DOHH2 (cell line): ENCODE measurements around the gene PDE4A.
A peak's percentile ranks its signal among the peaks of the same experiment; 100 is the strongest.

Source experiments
- H3F3A ChIP-seq: fragments of 200-600 bp; sonication (generic), shearing (Covaris generic); 2 replicates; pipeline ENCODE4 v1.6.0; 2016; ENCODE audit warnings: antibody characterized with exemption, mild to moderate bottlenecking; ENCODE audit not compliant: control insufficient read depth, insufficient read depth
- H3K27ac ChIP-seq: fragments of 200-600 bp; sonication (generic); 2 replicates; pipeline ENCODE4 v1.5.1; 2014; ENCODE audit warnings: low read depth, mild to moderate bottlenecking, low read length, moderate library complexity
- H3K27me3 ChIP-seq: fragments of 200-600 bp; sonication (generic); 2 replicates; pipeline ENCODE4 v1.6.1; 2014; ENCODE audit warnings: mild to moderate bottlenecking, low read length, mixed read lengths; ENCODE audit not compliant: control insufficient read depth
- H3K36me3 ChIP-seq: fragments of 200-600 bp; sonication (generic); 2 replicates; pipeline ENCODE4 v1.6.1; 2014; ENCODE audit warnings: mild to moderate bottlenecking, low read length, moderate library complexity, mixed read lengths; ENCODE audit not compliant: control insufficient read depth
- H3K4me1 ChIP-seq: fragments of 200-600 bp; sonication (generic); 2 replicates; pipeline ENCODE4 v1.6.1; 2014; ENCODE audit warnings: mild to moderate bottlenecking, low read length, mixed read lengths; ENCODE audit not compliant: control insufficient read depth
- H3K4me2 ChIP-seq: fragments of 200-600 bp; sonication (generic); 2 replicates; pipeline ENCODE4 v1.6.0; 2014; ENCODE audit warnings: mild to moderate bottlenecking, low read length, moderate library complexity
- H3K4me3 ChIP-seq: fragments of 200-600 bp; sonication (generic); 2 replicates; pipeline ENCODE4 v1.5.1; 2014; ENCODE audit warnings: mild to moderate bottlenecking, low read length, mixed read lengths
- H3K79me2 ChIP-seq: fragments of 200-600 bp; sonication (generic); 2 replicates; pipeline ENCODE4 v1.6.1; 2014; ENCODE audit warnings: mild to moderate bottlenecking, low read length, mixed read lengths; ENCODE audit not compliant: control insufficient read depth
- H3K9me2 ChIP-seq: fragments of 200-600 bp; sonication (generic); replicated peaks from 2 replicates; pipeline ENCODE4 v1.6.1; 2014; ENCODE audit warnings: mild to moderate bottlenecking, low read length, mixed read lengths; ENCODE audit not compliant: control insufficient read depth
- H3K9me3 ChIP-seq: fragments of 200-600 bp; sonication (generic); 2 replicates; pipeline ENCODE4 v1.6.1; 2014; ENCODE audit warnings: antibody characterized with exemption, low read length, mixed read lengths; ENCODE audit not compliant: control insufficient read depth, insufficient read depth
- H4K20me1 ChIP-seq: fragments of 200-600 bp; sonication (generic); 2 replicates; pipeline ENCODE4 v1.6.0; 2014; ENCODE audit warnings: low read depth, mild to moderate bottlenecking, antibody characterized with exemption, low read length, moderate library complexity; ENCODE audit not compliant: control insufficient read depth, insufficient read depth
- CTCF ChIP-seq: fragments of 200-600 bp; sonication (generic); IDR thresholded peaks from one replicate; pipeline ENCODE4 v1.5.1; 2014; ENCODE audit warnings: antibody characterized with exemption, mild to moderate bottlenecking, low read depth, low read length; ENCODE audit not compliant: poor library complexity, severe bottlenecking
- EZH2phosphoT487 ChIP-seq: fragments of 200-600 bp; sonication (generic); IDR thresholded peaks from 2 replicates; pipeline ENCODE4 v1.6.1; 2017; ENCODE audit warnings: borderline replicate concordance, mild to moderate bottlenecking, antibody characterized with exemption, low read length, moderate library complexity, mixed read lengths

Gene PDE4A

GRCh38 chr19:10416083-10416379 is 4.3 kb upstream of the PDE4A start:
- H3K9me3 ChIP-seq = peaks cover 4% of the 10 kb centered on the region; the same call in 1 of the 2 replicates
- peak overlapping the region; percentile 88 for H3K4me3 ChIP-seq
- peak overlapping the region; percentile 90 for H3K27ac ChIP-seq
- H3K9me2 ChIP-seq = no peaks in the 10 kb centered on the region
- peaks cover 77% of the 10 kb centered on the region for H3K4me1 ChIP-seq
- peaks cover 44% of the 10 kb centered on the region for H3K36me3 ChIP-seq
- H3K4me2 ChIP-seq = peak overlapping the region; percentile 80
- peaks cover 49% of the 10 kb centered on the region for H3F3A ChIP-seq
- no peaks in the 10 kb centered on the region for H3K27me3 ChIP-seq
- peaks cover 57% of the 10 kb centered on the region for H3K79me2 ChIP-seq
- TF ChIP-seq EZH2phosphoT487 = no peak
- no peak for TF ChIP-seq CTCF
- H4K20me1 ChIP-seq = no peaks in the 10 kb centered on the region

- Histone ChIP-seq H3K27me3 (no peaks in the 10 kb centered on the region), H3F3A (peaks cover 44% of the 10 kb centered on the region), H3K36me3 (peaks cover 43% of the 10 kb centered on the region), H3K9me3 (peaks cover 4% of the 10 kb centered on the region; the same call in 1 of the 2 replicates), H3K79me2 (peaks cover 63% of the 10 kb centered on the region), H3K4me2 (peak overlapping the region; percentile 80), H3K4me1 (peaks cover 77% of the 10 kb centered on the region), H4K20me1 (peaks cover 5% of the 10 kb centered on the region; the same call in 1 of the 2 replicates), H3K9me2 (no peaks in the 10 kb centered on the region), H3K4me3 (peak overlapping the region; percentile 88), H3K27ac (peak overlapping the region; percentile 92)
- TF ChIP-seq EZH2phosphoT487 = no peak
- TF ChIP-seq CTCF = peak; percentile 96
Observed at GRCh38 chr19:10416380-10417257, 3.7 kb upstream of the PDE4A start.

GRCh38 chr19:10417541-10418234 is 2.6 kb upstream of the PDE4A start:
- Histone ChIP-seq H3K27me3 (no peaks in the 10 kb centered on the region), H3F3A (peaks cover 41% of the 10 kb centered on the region), H4K20me1 (peaks cover 5% of the 10 kb centered on the region; the same call in 1 of the 2 replicates), H3K9me2 (no peaks in the 10 kb centered on the region), H3K4me1 (peaks cover 78% of the 10 kb centered on the region), H3K79me2 (peaks cover 73% of the 10 kb centered on the region), H3K9me3 (peaks cover 4% of the 10 kb centered on the region; the same call in 1 of the 2 replicates), H3K4me2 (peak overlapping the region; percentile 80), H3K36me3 (peaks cover 40% of the 10 kb centered on the region), H3K4me3 (peak overlapping the region; percentile 88), H3K27ac (peak overlapping the region; percentile 92)
- no peak for TF ChIP-seq EZH2phosphoT487
- no peak for TF ChIP-seq CTCF
